Activated naive CD8-positive, alpha-beta T cell treated with anti-CD3 and anti-CD28 coated beads, Interleukin-2, amount 50 U/mL, for 24 hours (primary cell): ENCODE measurements around the gene GTF3C4.
"Not testable (repeated sequence)": the region's sequence is repeated elsewhere in the genome, so short reads cannot be mapped to it uniquely, and the experiment has no call there.

Experiments used
- ATAC-seq: fragments of 150-1000 bp; cut with Tn5 transposase; one replicate; pipeline ENCODE4 v1.10.0; 2021
- DNase-seq: peaks from one replicate; pipeline ENCODE4 v3.0.0; 2021
- H3K27ac Mint-ChIP-seq: one replicate; pipeline ENCODE4 v1.8.0; 2021; ENCODE audit warnings: mild to moderate bottlenecking, mixed read lengths
- H3K27me3 Mint-ChIP-seq: one replicate; pipeline ENCODE4 v1.8.0; 2021; ENCODE audit warnings: mixed read lengths
- H3K36me3 Mint-ChIP-seq: one replicate; pipeline ENCODE4 v1.8.0; 2021; ENCODE audit warnings: low read depth, mixed read lengths
- H3K4me1 Mint-ChIP-seq: one replicate; pipeline ENCODE4 v1.8.0; 2021; ENCODE audit warnings: mixed read lengths
- H3K4me3 Mint-ChIP-seq: one replicate; pipeline ENCODE4 v1.8.0; 2021; ENCODE audit warnings: mild to moderate bottlenecking, moderate library complexity, mixed read lengths
- H3K9me3 Mint-ChIP-seq: one replicate; pipeline ENCODE4 v1.8.0; 2021; ENCODE audit warnings: mixed read lengths

The GTF3C4 gene

DNA sequence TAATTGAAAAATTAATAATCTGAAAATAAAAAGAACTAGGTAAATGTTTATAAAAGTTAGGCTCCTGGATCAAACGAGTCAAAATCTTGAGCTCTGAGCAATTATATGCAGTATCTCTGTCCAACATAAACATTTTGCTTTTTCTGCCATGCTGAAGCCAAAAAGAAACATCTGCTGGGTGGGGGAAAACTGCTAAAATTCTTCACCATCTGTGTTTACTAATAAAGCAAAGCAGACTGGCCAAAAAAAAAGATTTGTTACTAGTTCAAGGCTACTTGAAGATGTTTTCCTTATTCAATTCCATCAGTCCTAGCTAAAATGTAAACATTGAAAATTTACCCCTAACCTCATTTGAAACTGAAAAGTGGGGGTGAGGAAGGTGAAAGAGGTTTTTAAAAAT lies 29.7 kb downstream of the GTF3C4 start:
- Mint-ChIP-seq H3K27me3 (peaks cover 8% of the 10 kb centered on the region), H3K27ac (no peak overlapping the region), H3K9me3 (peaks cover 30% of the 10 kb centered on the region), H3K4me3 (no peak overlapping the region), H3K4me1 (no peaks in the 10 kb centered on the region), H3K36me3 (peaks cover 6% of the 10 kb centered on the region)
- ATAC-seq (no peak), DNase-seq (no peak)

GRCh38 chr9:132702254-132702653 lies 32.0 kb downstream of the GTF3C4 start:
- Mint-ChIP-seq H3K27me3 (peaks cover 8% of the 10 kb centered on the region), H3K4me3 (no peak overlapping the region), H3K4me1 (no peaks in the 10 kb centered on the region), H3K36me3 (peaks cover 4% of the 10 kb centered on the region), H3K9me3 (peaks cover 14% of the 10 kb centered on the region), H3K27ac (no peak overlapping the region)
- ATAC-seq = no peak
- DNase-seq = no peak

- Mint-ChIP-seq H3K27me3 (peaks cover 7% of the 10 kb centered on the region), H3K4me3 (no peak overlapping the region)
These were observed 33.1 kb downstream of the GTF3C4 start for GRCh38 chr9:132703336-132703735.

DNA sequence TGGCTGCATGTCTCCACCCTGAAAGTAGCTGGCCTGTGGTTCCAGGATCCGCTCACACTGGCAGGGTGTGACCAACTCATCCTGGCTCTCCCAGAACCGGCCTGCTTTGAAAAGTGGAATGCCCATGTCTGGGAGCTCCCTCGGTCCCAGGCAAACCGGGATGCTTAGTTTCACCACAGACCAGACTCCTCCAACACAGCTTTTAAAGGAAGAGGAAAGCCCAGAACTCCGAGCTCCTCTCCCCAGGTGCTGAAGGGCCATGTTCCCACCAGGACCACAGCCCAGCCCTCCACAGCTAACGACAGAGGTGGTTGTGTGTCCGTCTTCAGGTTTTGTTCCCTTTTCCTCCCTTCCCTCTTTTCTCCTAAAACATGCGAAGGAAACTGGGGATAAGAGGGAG lies 38.0 kb downstream of the GTF3C4 start:
- no peak overlapping the region for H3K4me3 Mint-ChIP-seq
- no peak for ATAC-seq
- no peaks in the 10 kb centered on the region for H3K9me3 Mint-ChIP-seq
- no peak overlapping the region for H3K27ac Mint-ChIP-seq
- no peak for DNase-seq
- peaks cover 4% of the 10 kb centered on the region for H3K27me3 Mint-ChIP-seq
- H3K4me1 Mint-ChIP-seq = no peaks in the 10 kb centered on the region
- no peaks in the 10 kb centered on the region for H3K36me3 Mint-ChIP-seq

More at GRCh38 chr9:132703336-132703735, 33.1 kb downstream of the GTF3C4 start:
- Mint-ChIP-seq H3K9me3 (peaks cover 4% of the 10 kb centered on the region), H3K27ac (no peak overlapping the region), H3K4me1 (no peaks in the 10 kb centered on the region), H3K36me3 (no peaks in the 10 kb centered on the region)
- ATAC-seq (no peak), DNase-seq (no peak)

GRCh38 chr9:132708769-132709430 lies 38.6 kb downstream of the GTF3C4 start:
- Mint-ChIP-seq H3K9me3 (no peaks in the 10 kb centered on the region), H3K4me1 (no peaks in the 10 kb centered on the region), H3K4me3 (no peak overlapping the region), H3K27ac (no peak overlapping the region), H3K36me3 (no peaks in the 10 kb centered on the region), H3K27me3 (peaks cover 7% of the 10 kb centered on the region)
- ATAC-seq (no peak), DNase-seq (no peak)

GRCh38 chr9:132710333-132710732 lies 40.1 kb downstream of the GTF3C4 start:
- H3K4me3 Mint-ChIP-seq = no peak overlapping the region
- no peak for ATAC-seq

GRCh38 chr9:132711152-132711551 lies 40.9 kb downstream of the GTF3C4 start:
- not testable (repeated sequence) for H3K4me3 Mint-ChIP-seq, DNase-seq, H3K27ac Mint-ChIP-seq, H3K36me3 Mint-ChIP-seq, H3K4me1 Mint-ChIP-seq, ATAC-seq, H3K27me3 Mint-ChIP-seq, H3K9me3 Mint-ChIP-seq

More at GRCh38 chr9:132710333-132710732, 40.1 kb downstream of the GTF3C4 start:
- Mint-ChIP-seq H3K9me3 (no peaks in the 10 kb centered on the region), H3K27me3 (peaks cover 5% of the 10 kb centered on the region), H3K27ac (no peak overlapping the region), H3K36me3 (no peaks in the 10 kb centered on the region), H3K4me1 (no peaks in the 10 kb centered on the region)
- DNase-seq = no peak

DNA sequence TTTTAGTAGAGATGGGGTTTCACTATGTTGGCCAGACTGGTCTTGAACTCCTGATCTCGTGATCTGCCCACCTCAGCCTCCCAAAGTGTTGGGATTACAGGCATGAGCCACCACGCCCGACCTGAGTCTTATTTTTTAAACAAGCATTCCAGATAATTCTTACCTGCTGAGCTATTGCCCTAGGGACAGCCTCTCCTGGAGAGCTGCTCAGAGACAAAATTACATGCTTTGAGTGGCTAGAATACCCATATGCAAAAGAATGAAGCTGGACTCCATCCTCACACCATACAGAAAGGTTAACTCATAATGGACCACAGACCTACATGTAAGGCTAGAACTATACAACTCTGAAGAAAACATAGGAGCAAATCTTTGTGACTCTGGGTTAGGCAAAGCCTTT lies 41.6 kb downstream of the GTF3C4 start:
- no peaks in the 10 kb centered on the region for H3K9me3 Mint-ChIP-seq
- no peak overlapping the region for H3K27ac Mint-ChIP-seq
- no peak overlapping the region for H3K4me3 Mint-ChIP-seq
- no peaks in the 10 kb centered on the region for H3K4me1 Mint-ChIP-seq
- peaks cover 7% of the 10 kb centered on the region for H3K27me3 Mint-ChIP-seq
- ATAC-seq (no peak), DNase-seq (no peak)
- H3K36me3 Mint-ChIP-seq = no peaks in the 10 kb centered on the region

- Mint-ChIP-seq H3K27me3 (peaks cover 15% of the 10 kb centered on the region), H3K9me3 (no peaks in the 10 kb centered on the region), H3K36me3 (no peaks in the 10 kb centered on the region), H3K27ac (no peak overlapping the region), H3K4me3 (no peak overlapping the region), H3K4me1 (no peaks in the 10 kb centered on the region)
- DNase-seq (no peak), ATAC-seq (no peak)
These were observed 42.5 kb downstream of the GTF3C4 start for GRCh38 chr9:132712753-132713152.

DNA sequence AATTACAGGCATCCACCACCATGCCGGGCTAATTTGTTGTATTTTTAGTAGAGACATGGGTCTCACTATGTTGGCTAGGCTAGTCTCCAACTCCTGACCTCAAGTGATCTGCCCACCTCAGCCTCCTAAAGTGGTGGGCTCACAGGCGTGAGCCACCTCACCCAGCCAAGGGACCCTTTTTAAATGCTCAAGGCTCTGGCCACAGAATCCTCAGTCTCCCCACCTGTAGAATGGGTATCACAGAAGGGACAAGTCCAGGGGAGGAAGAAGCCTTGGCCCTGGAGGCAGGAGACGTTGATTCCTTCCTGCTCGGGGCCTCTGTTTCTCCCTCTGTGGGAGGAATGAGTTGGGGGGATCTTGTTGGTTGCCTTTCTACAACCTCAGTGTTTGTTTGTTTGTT lies 45.7 kb downstream of the GTF3C4 start:
- H3K36me3 Mint-ChIP-seq = no peaks in the 10 kb centered on the region
- ATAC-seq (no peak), DNase-seq (no peak)
- H3K27ac Mint-ChIP-seq = no peak overlapping the region
- H3K4me3 Mint-ChIP-seq = no peak overlapping the region
- peaks cover 30% of the 10 kb centered on the region for H3K27me3 Mint-ChIP-seq
- peaks cover 5% of the 10 kb centered on the region for H3K4me1 Mint-ChIP-seq
- H3K9me3 Mint-ChIP-seq = no peaks in the 10 kb centered on the region

DNA sequence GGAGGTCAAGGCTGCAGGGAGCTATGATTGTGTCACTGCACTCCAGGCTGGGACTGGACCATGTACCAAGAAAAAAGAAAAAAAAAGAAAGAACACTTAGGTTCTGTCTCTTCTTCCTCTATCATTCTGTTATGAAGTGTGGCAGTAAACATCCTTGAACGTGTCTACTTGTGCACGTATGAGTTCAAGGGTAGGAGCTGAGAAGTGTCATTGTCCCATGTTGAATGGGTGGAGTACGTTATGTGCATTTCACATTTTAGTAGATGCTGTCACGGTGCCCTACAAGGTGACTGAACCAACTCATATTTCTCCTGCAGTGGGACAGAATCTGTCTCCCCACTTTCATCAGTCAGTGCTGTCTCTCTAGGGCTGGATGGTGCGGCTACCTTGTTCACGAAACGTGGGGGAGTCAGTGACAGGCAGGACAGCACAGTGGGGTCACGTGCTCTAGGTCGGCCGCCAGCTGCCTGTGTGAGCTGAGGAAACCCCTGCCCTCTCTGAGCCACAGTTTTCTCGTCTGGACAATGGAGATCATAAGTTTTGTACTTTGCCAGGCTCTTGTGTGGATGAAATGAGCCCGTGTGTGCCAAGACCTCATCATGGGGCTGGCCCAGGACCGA lies 47.2 kb downstream of the GTF3C4 start:
- H3K36me3 Mint-ChIP-seq = no peaks in the 10 kb centered on the region
- no peak overlapping the region for H3K27ac Mint-ChIP-seq
- no peak for ATAC-seq
- H3K4me1 Mint-ChIP-seq = peaks cover 5% of the 10 kb centered on the region
- peaks cover 30% of the 10 kb centered on the region for H3K27me3 Mint-ChIP-seq
- DNase-seq = no peak
- no peak overlapping the region for H3K4me3 Mint-ChIP-seq
- H3K9me3 Mint-ChIP-seq = no peaks in the 10 kb centered on the region

DNA sequence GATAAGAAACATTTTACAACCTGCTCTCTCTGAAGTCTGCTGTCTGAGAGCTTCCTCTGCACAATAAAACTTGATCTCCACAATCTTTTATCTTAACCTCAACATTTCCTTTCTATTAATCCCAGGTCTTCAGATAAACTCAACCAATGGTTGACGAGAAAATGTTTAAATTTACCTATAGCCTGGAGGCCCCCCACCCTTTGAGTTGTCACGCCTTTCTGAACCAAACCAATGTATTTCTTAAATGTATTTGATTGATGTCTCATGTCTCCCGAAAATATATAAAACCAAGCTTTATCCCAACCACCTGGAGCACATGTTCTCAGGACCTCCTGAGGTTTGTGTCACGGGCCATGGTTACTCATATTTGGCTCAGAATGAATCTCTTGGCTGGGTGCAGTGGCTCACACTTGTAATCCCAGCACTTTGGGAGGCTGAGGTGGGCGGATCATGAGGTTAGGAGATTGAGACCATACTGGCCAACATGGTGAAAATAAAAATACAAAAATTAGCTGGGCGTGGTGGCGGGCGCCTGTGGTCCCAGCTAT lies 48.2 kb downstream of the GTF3C4 start:
- H3K36me3 Mint-ChIP-seq, H3K9me3 Mint-ChIP-seq, H3K27ac Mint-ChIP-seq, H3K4me1 Mint-ChIP-seq, DNase-seq, H3K4me3 Mint-ChIP-seq, ATAC-seq: not testable (repeated sequence)
- H3K27me3 Mint-ChIP-seq = peaks cover 31% of the 10 kb centered on the region

DNA sequence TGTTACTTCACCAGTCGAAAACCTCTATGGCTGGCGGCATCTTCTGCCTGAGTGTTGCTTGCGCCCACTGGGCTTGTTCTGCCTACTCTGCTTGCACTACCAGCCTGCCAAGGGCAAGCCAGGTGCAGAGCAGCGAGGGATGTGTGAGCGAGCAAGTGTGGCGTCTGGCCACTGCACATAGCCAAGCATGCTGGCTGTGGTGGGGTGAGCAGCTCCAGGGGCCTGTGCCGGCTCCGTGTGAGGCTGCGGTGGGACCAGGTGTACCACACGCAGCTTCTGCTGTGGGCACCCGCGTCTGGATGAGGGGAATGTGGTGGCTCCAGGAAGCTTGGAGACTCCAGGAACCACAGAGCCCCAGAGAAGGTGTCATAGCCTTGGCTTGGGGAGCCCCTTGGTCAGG lies 51.4 kb downstream of the GTF3C4 start:
- Mint-ChIP-seq H3K27me3 (peaks cover 30% of the 10 kb centered on the region), H3K27ac (no peak overlapping the region), H3K4me3 (no peak overlapping the region), H3K9me3 (no peaks in the 10 kb centered on the region), H3K4me1 (peaks cover 5% of the 10 kb centered on the region), H3K36me3 (no peaks in the 10 kb centered on the region)
- ATAC-seq (no peak), DNase-seq (no peak)

DNA sequence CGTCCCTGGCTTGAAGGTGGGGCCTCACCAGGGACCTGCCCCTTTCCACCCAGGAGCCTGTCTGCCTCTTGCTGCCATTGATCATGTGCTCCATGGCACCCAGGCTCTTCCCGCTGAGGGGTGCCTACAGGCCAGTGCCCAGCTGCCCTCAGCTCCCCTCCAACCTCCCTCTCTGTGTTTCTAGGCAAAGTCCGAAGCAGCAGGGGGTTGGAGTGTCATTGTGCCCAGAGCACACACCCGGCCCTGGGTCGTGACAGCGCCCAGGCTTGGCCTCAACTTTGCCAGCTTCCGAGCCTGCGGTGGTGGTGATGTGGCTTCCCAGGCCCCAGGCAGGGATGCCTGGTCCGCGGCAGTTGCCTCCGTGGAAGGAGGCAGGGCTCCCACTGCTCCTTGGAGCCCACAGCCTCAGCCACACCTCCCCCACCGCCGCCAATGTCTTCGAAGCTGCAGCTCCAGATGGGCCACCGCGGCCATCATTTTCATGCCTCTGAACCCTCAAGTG lies 52.4 kb downstream of the GTF3C4 start:
- H3K36me3 Mint-ChIP-seq = no peaks in the 10 kb centered on the region
- no peaks in the 10 kb centered on the region for H3K9me3 Mint-ChIP-seq
- DNase-seq (no peak), ATAC-seq (no peak)
- H3K4me3 Mint-ChIP-seq = no peak overlapping the region
- no peak overlapping the region for H3K27ac Mint-ChIP-seq
- H3K4me1 Mint-ChIP-seq = peaks cover 5% of the 10 kb centered on the region
- H3K27me3 Mint-ChIP-seq = peaks cover 25% of the 10 kb centered on the region

- Mint-ChIP-seq H3K36me3 (no peaks in the 10 kb centered on the region), H3K27me3 (peaks cover 17% of the 10 kb centered on the region)
These were observed 53.5 kb downstream of the GTF3C4 start for GRCh38 chr9:132723809-132724208.

More at GRCh38 chr9:132723809-132724208, 53.5 kb downstream of the GTF3C4 start:
- H3K4me1 Mint-ChIP-seq = no peaks in the 10 kb centered on the region
- ATAC-seq = no peak
- no peak overlapping the region for H3K4me3 Mint-ChIP-seq
- no peak for DNase-seq
- H3K27ac Mint-ChIP-seq = no peak overlapping the region
- H3K9me3 Mint-ChIP-seq = no peaks in the 10 kb centered on the region
